CD8-positive, alpha-beta memory T cell (primary cell): ENCODE results near the gene SBK1. TPM values are rescaled to one million over a fixed set of nuclear protein-coding genes. Genes with fewer than 3 reads are reported as not detected.

ENCODE experiments used
- CTCF ChIA-PET: fragments of 350-600 bp; sonication (Branson Sonifier 250); formaldehyde crosslinking; loops from one replicate; lab custom pipeline; 2021; ENCODE audit warnings: antibody characterized with exemption; lab: Charles Lee
- POLR2A ChIA-PET: fragments of 350-600 bp; sonication (Branson Sonifier 250); formaldehyde crosslinking; loops from one replicate; lab custom pipeline; 2021; ENCODE audit warnings: antibody characterized with exemption; lab: Charles Lee
- DNase-seq, 5 donors: peaks; one replicate each; pipeline versions ENCODE4 v3.0.0 to v3.0.0-alpha.2; 2020 to 2022; ENCODE audit warnings: mixed read lengths in 1 of 5
- H3K27ac ChIP-seq: one replicate; pipeline ENCODE4 v1.7.0; 2013; ENCODE audit warnings: low read depth, mild to moderate bottlenecking, low read length, moderate library complexity
- H3K27me3 ChIP-seq: 2 replicates; pipeline ENCODE4 v1.7.0; 2013; ENCODE audit warnings: low read length, mild to moderate bottlenecking; ENCODE audit not compliant: insufficient read depth, poor library complexity, severe bottlenecking
- H3K36me3 ChIP-seq: 2 replicates; pipeline ENCODE4 v1.7.0; 2013; ENCODE audit warnings: mild to moderate bottlenecking, low read length, moderate library complexity; ENCODE audit not compliant: insufficient read depth
- H3K4me1 ChIP-seq: 2 replicates; pipeline ENCODE4 v1.7.0; 2013; ENCODE audit warnings: mild to moderate bottlenecking, low read length, moderate library complexity; ENCODE audit not compliant: insufficient read depth
- H3K4me3 ChIP-seq: 2 replicates; pipeline ENCODE4 v1.7.0; 2013; ENCODE audit warnings: mild to moderate bottlenecking, low read length
- H3K9me3 ChIP-seq: 2 replicates; pipeline ENCODE4 v1.7.0; 2013; ENCODE audit warnings: mild to moderate bottlenecking, low read length
- H3K27ac Mint-ChIP-seq, 8 donors: one replicate each; pipeline ENCODE4 v1.8.0; 2020 to 2021; ENCODE audit warnings: mixed read lengths in 8 of 8, mild to moderate bottlenecking in 6 of 8, inconsistent platforms in 3 of 8, moderate library complexity in 3 of 8
- H3K27me3 Mint-ChIP-seq, 2 donors: one replicate each; pipeline ENCODE4 v1.8.0; 2020 to 2021; ENCODE audit warnings: mixed read lengths in 2 of 2, mild to moderate bottlenecking in 1 of 2, moderate library complexity in 1 of 2
- H3K36me3 Mint-ChIP-seq, 3 donors: one replicate each; pipeline ENCODE4 v1.8.0; 2020 to 2021; ENCODE audit warnings: mixed read lengths in 3 of 3, inconsistent platforms in 1 of 3, mild to moderate bottlenecking in 1 of 3
- H3K4me1 Mint-ChIP-seq, 3 donors: one replicate each; pipeline ENCODE4 v1.8.0; 2020 to 2021; ENCODE audit warnings: mixed read lengths in 3 of 3, inconsistent platforms in 1 of 3, mild to moderate bottlenecking in 1 of 3
- H3K4me3 Mint-ChIP-seq, 7 donors: one replicate each; pipeline ENCODE4 v1.8.0; 2020 to 2021; ENCODE audit warnings: mixed read lengths in 7 of 7, mild to moderate bottlenecking in 6 of 7, moderate library complexity in 4 of 7, inconsistent platforms in 2 of 7
- H3K9me3 Mint-ChIP-seq, 5 donors: one replicate each; pipeline ENCODE4 v1.8.0; 2020 to 2022; ENCODE audit warnings: mixed read lengths in 5 of 5, mild to moderate bottlenecking in 3 of 5, moderate library complexity in 2 of 5, inconsistent platforms in 1 of 5
- polyA plus RNA-seq: library from polyadenylated mRNA; unstranded; fragments of 300-500 nt; fragmentation: Illumina TruSeq; gene quantifications from one replicate; pipeline ENCODE4 v1.2.3, GENCODE V29; 2021
- total RNA-seq, 2 experiments: library from RNA; stranded (reverse); gene quantifications; one replicate each; pipeline ENCODE4 v1.2.3, GENCODE V29; 2021

The SBK1 gene
- total and polyA plus RNA-seq, 3 experiments from 2014 or later: 3.9 to 20.3 (median 4.1) TPM

DNA sequence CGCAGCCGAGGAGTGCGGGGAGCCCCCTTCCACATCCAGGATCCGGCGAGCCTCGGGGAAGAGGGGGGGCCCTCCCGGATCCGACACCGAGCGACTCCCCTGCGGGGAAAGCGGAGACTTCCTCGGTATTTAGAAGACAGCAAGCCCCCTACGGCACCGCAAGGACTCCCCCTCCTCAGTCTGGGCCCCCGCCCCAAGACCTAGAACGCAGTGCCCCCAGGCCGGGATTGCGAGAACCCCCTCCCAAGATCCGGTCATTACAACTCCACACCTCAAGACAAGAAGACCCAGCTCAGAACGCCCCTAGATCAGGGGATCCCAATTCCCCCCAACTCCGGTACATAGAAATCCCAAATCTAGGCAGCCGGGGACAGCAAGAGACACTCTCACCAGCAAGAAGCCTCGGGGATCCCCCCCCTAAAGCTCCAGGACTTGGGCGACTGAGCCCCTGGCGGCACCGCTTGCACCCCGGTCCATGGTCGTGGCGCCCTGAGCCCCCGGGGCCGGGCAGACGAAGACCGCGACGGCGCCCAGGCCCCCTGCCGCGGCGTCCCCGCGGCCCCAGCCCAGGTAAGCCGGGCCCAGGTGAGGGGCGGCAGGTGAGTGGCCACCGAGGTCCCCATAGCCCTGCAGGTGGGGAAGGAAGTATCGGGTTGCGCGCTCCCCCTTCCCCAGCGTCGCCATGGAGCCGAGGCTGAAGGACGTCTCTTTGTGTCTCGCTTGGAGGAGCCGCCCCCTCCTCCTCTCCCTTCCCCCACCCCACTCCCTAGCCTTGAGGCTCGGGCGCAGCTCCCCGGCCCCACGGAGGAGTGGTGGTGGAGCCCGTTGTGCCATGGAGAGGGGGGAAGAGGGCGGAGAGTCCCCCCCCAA, 641 bp downstream of the SBK1 start:
- no peaks in the 10 kb centered on the region for H3K36me3 ChIP-seq
- no peaks in the 10 kb centered on the region for H3K27me3 Mint-ChIP-seq
- no peaks in the 10 kb centered on the region for H3K27me3 ChIP-seq
- H3K9me3 Mint-ChIP-seq: no peaks in the 10 kb centered on the region
- ChIA-PET CTCF (interaction anchor here (0.6 to 5.6 kb wide), 5 partner anchors 11 to 82 kb away, joined by 3 to 39 read pairs (median 8); no protein-coding TSS in a partner anchor), POLR2A (interaction anchor here (0.6 to 3.4 kb wide), 6 partner anchors 11 to 21 kb away, joined by 3 to 24 read pairs (median 5); no protein-coding TSS in a partner anchor)
- H3K4me3 ChIP-seq: peak overlapping the region; percentile 90
- peak in 3 of 5 donors; percentile 6 to 59 (median 48) for DNase-seq
- peak overlapping the region; percentile 91 to 98 (median 96) for H3K4me3 Mint-ChIP-seq
- peaks cover 66 to 77% (median 75%) of the 10 kb centered on the region in 3 donors for H3K4me1 Mint-ChIP-seq
- H3K27ac Mint-ChIP-seq: peak overlapping the region; percentile 82 to 97 (median 94)
- no peaks in the 10 kb centered on the region for H3K9me3 ChIP-seq
- H3K27ac ChIP-seq: peak overlapping the region; percentile 64
- peaks cover 0 to 9% (median 2%) of the 10 kb centered on the region in 3 donors for H3K36me3 Mint-ChIP-seq
- peaks cover 77% of the 10 kb centered on the region for H3K4me1 ChIP-seq

DNA sequence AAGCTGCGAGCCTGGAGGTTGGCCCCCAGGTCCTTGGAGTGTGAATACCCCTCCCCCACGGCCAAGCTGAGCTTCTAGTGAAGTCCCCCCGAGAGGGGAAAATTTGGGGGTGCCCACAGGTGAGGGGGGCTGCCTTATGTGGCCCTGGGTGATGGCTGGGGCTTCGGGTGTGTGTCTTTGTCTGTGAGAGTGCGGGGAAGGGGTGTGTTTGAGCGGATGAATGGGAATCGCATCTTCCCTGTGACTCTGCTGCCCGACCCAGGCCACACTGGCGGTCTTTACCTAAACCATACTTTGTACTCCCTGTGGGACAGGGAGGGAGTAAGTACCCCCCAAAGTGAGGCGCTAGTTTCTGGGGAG, 1.3 kb downstream of the SBK1 start:
- no peak for DNase-seq
- H3K27ac ChIP-seq: peak overlapping the region; percentile 64
- no peaks in the 10 kb centered on the region for H3K9me3 ChIP-seq
- no peaks in the 10 kb centered on the region for H3K9me3 Mint-ChIP-seq
- H3K4me1 ChIP-seq: peaks cover 77% of the 10 kb centered on the region
- peaks cover 0 to 11% (median 2%) of the 10 kb centered on the region in 3 donors for H3K36me3 Mint-ChIP-seq
- CTCF ChIA-PET: interaction anchor here (0.7 to 5.6 kb wide), 3 partner anchors 16 to 23 kb away, joined by 3 to 39 read pairs (median 9); no protein-coding TSS in a partner anchor
- H3K4me3 Mint-ChIP-seq: peak overlapping the region; percentile 87 to 98 (median 91)
- peak overlapping the region; percentile 90 for H3K4me3 ChIP-seq
- H3K36me3 ChIP-seq: no peaks in the 10 kb centered on the region
- no peaks in the 10 kb centered on the region for H3K27me3 ChIP-seq
- no peaks in the 10 kb centered on the region for H3K27me3 Mint-ChIP-seq
- POLR2A ChIA-PET: interaction anchor here (0.9 to 3.4 kb wide), 5 partner anchors 10 to 20 kb away, joined by 3 to 24 read pairs (median 4); no protein-coding TSS in a partner anchor
- peak overlapping the region; percentile 36 to 91 (median 83) for H3K27ac Mint-ChIP-seq
- H3K4me1 Mint-ChIP-seq: peaks cover 66 to 77% (median 75%) of the 10 kb centered on the region in 3 donors

DNA sequence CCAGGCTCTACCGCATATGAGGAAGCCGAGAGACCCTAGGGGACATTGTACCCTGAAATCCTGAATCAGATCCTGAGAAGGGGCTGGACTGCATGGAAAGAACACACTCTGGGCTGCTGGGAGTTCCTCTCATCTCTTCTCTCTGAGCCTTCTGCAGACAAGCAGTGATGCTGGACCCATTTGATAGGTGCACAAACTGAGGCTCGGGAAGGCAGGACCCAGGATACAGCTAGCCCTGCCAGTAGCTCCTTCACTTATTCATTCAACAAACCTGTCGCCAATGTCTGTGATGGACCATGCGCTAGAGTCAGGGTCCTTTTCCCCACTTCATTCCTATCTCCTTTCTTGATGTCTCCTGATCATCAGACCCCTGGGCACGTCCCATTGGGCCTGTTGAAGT, 1.9 kb downstream of the SBK1 start:
- H3K4me3 ChIP-seq: peak overlapping the region; percentile 90
- H3K27ac ChIP-seq: no peak overlapping the region
- Mint-ChIP-seq H3K27me3 (no peaks in the 10 kb centered on the region), H3K4me1 (peaks cover 62 to 75% (median 75%) of the 10 kb centered on the region in 3 donors), H3K27ac (peak overlapping the region; percentile 68 to 91 (median 83)), H3K9me3 (no peaks in the 10 kb centered on the region), H3K36me3 (peaks cover 0 to 11% (median 2%) of the 10 kb centered on the region in 3 donors), H3K4me3 (peak overlapping the region; percentile 87 to 98 (median 91))
- POLR2A ChIA-PET: interaction anchor here (1.0 to 3.4 kb wide), 3 partner anchors 12 to 20 kb away, joined by 4 to 24 read pairs (median 4); no protein-coding TSS in a partner anchor
- no peak for DNase-seq
- CTCF ChIA-PET: interaction anchor here (0.7 to 5.6 kb wide), 4 partner anchors 16 to 23 kb away, joined by 3 to 39 read pairs (median 9); no protein-coding TSS in a partner anchor
- no peaks in the 10 kb centered on the region for H3K27me3 ChIP-seq
- H3K4me1 ChIP-seq: peaks cover 77% of the 10 kb centered on the region
- H3K36me3 ChIP-seq: no peaks in the 10 kb centered on the region
- H3K9me3 ChIP-seq: no peaks in the 10 kb centered on the region

DNA sequence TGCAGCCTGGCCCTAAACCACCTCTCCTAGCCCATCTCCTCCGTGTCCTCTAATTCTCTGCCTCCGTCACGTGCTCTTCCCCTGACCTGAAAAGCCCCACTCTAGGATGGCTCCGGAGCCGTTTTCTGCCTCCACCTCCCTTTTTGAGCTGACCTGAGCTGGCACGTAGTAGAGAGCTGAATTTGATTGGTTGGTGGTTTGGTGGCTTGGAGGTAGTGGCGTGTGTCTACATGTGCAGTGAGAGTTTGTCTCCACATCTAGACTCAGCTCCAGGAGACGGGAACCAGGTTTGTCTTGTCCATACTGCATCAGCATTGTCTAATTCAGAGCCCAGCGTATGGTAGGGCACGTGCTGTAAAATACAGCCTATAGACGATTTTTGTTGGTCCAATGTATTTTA, 3.0 kb downstream of the SBK1 start:
- Mint-ChIP-seq H3K9me3 (no peaks in the 10 kb centered on the region), H3K27me3 (no peaks in the 10 kb centered on the region), H3K36me3 (peaks cover 0 to 15% (median 2%) of the 10 kb centered on the region in 3 donors), H3K4me1 (peaks cover 66 to 79% (median 77%) of the 10 kb centered on the region in 3 donors), H3K4me3 (peak overlapping the region; percentile 87 to 98 (median 91)), H3K27ac (peak overlapping the region; percentile 52 to 91 (median 81))
- CTCF ChIA-PET: interaction anchor here (1.9 to 5.6 kb wide), 2 partner anchors 18 to 22 kb away, joined by 9 to 39 read pairs; no protein-coding TSS in a partner anchor
- H3K4me3 ChIP-seq: peak overlapping the region; percentile 90
- no peaks in the 10 kb centered on the region for H3K27me3 ChIP-seq
- no peak overlapping the region for H3K27ac ChIP-seq
- no peaks in the 10 kb centered on the region for H3K9me3 ChIP-seq
- POLR2A ChIA-PET: interaction anchor here (0.6 kb wide), 1 partner anchor 72 kb away, joined by 4 read pairs; no protein-coding TSS in a partner anchor
- no peak for DNase-seq
- no peaks in the 10 kb centered on the region for H3K36me3 ChIP-seq
- H3K4me1 ChIP-seq: peaks cover 78% of the 10 kb centered on the region

DNA sequence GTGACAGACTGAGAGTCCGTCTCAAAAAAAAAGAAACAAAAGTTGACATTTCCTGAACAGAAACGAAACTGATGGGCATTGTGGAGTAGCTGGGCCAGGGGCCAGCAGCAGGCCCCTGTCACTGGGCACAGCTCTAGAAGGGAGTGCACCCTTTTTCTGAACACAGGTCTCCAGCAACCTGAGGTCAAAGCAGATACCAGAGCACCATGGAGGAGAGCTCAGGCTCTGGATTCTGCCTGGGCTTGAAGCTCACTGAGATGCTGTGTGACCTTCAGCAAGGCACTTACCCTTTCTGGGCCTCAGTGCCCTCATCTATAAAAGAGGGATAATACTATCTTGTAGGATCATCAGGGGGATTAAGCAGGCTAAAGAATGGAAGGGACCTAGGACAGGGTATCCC, 5.0 kb downstream of the SBK1 start:
- Histone ChIP-seq H3K36me3 (no peaks in the 10 kb centered on the region), H3K9me3 (no peaks in the 10 kb centered on the region), H3K4me1 (peaks cover 74% of the 10 kb centered on the region), H3K27ac (no peak overlapping the region), H3K4me3 (peak overlapping the region; percentile 8), H3K27me3 (no peaks in the 10 kb centered on the region)
- no peak for DNase-seq
- H3K4me1 Mint-ChIP-seq: peaks cover 67 to 82% (median 79%) of the 10 kb centered on the region in 3 donors
- H3K4me3 Mint-ChIP-seq: peak overlapping the region; percentile 62 to 90 (median 79)
- H3K36me3 Mint-ChIP-seq: peaks cover 0 to 16% (median 4%) of the 10 kb centered on the region in 3 donors
- peak overlapping the region; percentile 85 to 99 (median 90) for H3K27ac Mint-ChIP-seq
- ChIA-PET CTCF (interaction anchor here (1.0 to 2.8 kb wide), 4 partner anchors 9 to 20 kb away, joined by 3 to 15 read pairs (median 4); no protein-coding TSS in a partner anchor), POLR2A (interaction anchor here (0.5 to 1.4 kb wide), 2 partner anchors 17 to 20 kb away, joined by 3 read pairs; no protein-coding TSS in a partner anchor)
- no peaks in the 10 kb centered on the region for H3K9me3 Mint-ChIP-seq
- no peaks in the 10 kb centered on the region for H3K27me3 Mint-ChIP-seq

DNA sequence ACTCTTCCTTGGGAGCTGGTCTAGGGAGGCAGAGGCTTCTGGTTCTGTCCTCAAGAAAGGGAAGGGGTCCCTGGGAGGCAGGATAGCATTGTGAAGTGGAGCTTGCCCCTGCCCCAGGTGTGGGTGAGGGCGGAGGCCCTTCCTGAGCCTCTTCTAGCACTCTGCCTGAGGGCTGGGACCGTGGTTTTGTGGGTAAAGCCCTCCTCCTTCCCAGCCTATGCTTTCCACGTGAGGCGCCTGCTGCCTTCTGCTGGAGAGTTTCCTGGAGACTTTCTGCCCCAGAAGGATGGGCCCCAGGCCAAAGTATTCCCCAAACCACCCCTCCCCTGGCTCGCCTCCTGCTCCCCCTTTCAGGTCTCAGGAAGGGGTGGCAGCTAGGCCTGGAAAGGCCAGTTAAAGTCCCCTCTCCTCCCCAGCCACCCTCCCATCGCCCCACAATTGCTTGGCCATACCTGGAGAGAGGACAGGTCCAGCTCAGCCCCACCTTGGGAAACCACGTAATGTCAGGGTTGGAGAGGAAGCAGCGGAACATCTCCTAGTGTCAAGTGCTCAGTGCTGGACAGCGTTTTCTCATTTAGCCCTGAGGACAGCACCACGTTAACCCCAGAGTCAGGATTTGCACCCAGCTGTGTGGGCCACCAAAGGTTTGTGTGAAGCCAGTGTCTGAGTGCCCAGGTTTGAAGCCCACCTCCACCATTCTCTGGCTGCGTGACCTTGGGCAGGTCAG, 5.6 kb downstream of the SBK1 start:
- no peaks in the 10 kb centered on the region for H3K27me3 ChIP-seq
- Mint-ChIP-seq H3K27me3 (no peaks in the 10 kb centered on the region), H3K4me3 (peak overlapping the region; percentile 62 to 90 (median 79)), H3K4me1 (peaks cover 73 to 88% (median 85%) of the 10 kb centered on the region in 3 donors), H3K27ac (peak overlapping the region; percentile 85 to 99 (median 90)), H3K36me3 (peaks cover 0 to 18% (median 4%) of the 10 kb centered on the region in 3 donors), H3K9me3 (no peaks in the 10 kb centered on the region)
- DNase-seq: no peak
- peaks cover 3% of the 10 kb centered on the region for H3K36me3 ChIP-seq
- H3K27ac ChIP-seq: no peak overlapping the region
- H3K9me3 ChIP-seq: no peaks in the 10 kb centered on the region
- ChIA-PET CTCF (interaction anchor here (0.9 to 4.9 kb wide), 5 partner anchors 11 to 21 kb away, joined by 3 to 27 read pairs (median 5); no protein-coding TSS in a partner anchor), POLR2A (interaction anchor here (0.5 to 1.4 kb wide), 2 partner anchors 16 to 21 kb away, joined by 3 read pairs; no protein-coding TSS in a partner anchor)
- peak overlapping the region; percentile 8 for H3K4me3 ChIP-seq
- H3K4me1 ChIP-seq: peaks cover 81% of the 10 kb centered on the region

DNA sequence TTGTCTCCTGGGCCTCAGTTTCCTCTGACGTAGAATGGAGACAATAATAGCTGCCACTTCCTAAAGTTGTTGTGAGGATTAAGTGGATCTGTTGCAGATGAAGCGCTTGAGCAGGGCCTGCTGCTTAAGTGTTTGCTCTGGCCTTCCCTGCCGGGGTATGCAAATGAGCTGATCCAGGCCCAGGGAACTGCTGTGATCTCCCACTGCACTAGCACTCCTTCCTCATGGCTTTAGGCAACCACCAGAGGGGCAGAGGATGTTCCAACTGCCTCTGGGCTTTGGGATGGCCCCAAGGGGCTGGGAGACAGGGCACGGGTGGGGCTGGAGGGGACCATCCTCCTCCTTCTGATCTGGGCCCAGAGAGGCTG, 6.2 kb downstream of the SBK1 start:
- Histone ChIP-seq H3K36me3 (peaks cover 3% of the 10 kb centered on the region), H3K27ac (no peak overlapping the region), H3K4me3 (no peak overlapping the region), H3K4me1 (peaks cover 82% of the 10 kb centered on the region), H3K27me3 (no peaks in the 10 kb centered on the region), H3K9me3 (no peaks in the 10 kb centered on the region)
- peaks cover 0 to 19% (median 6%) of the 10 kb centered on the region in 3 donors for H3K36me3 Mint-ChIP-seq
- no peaks in the 10 kb centered on the region for H3K27me3 Mint-ChIP-seq
- H3K9me3 Mint-ChIP-seq: no peaks in the 10 kb centered on the region
- DNase-seq: no peak
- H3K27ac Mint-ChIP-seq: peak overlapping the region in 6 of 8 donors; percentile 61 to 99 (median 90)
- H3K4me3 Mint-ChIP-seq: peak overlapping the region in 4 of 7 donors; percentile 11 to 82 (median 54)
- peaks cover 76 to 92% (median 89%) of the 10 kb centered on the region in 3 donors for H3K4me1 Mint-ChIP-seq
- ChIA-PET CTCF (interaction anchor here (0.9 to 4.9 kb wide), 3 partner anchors 11 to 21 kb away, joined by 5 to 27 read pairs (median 15); no protein-coding TSS in a partner anchor), POLR2A (no interaction called here)
